ENCODE data around the gene TLNRD1.

TLNRD1 gene

GRCh38 chr15:81001152-81002008 lies 657 bp downstream of the TLNRD1 start:
- DNase-seq (ENCODE audit: low read depth in 2 of 2): peak in 1 of 2 donors; percentile 18

DNA sequence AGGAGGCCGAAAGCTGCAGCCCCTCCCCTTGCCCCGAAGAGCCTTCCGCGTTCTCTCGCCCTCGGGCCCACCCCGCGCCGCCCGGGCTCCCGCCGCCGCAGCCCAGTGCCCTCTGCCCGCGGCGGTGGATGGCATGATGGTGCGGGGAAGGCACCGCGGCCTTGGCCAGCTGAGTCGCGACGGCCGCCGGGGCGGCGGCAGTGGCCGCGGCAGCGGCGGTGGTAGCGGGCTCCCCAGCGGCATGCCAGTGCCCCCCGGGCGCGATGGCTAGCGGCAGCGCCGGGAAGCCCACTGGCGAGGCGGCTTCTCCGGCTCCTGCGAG lies 1.2 kb downstream of the TLNRD1 start:
- no peak for DNase-seq (ENCODE audit: low read depth in 2 of 2)

- no peak for DNase-seq (ENCODE audit: low read depth in 2 of 2)
These were observed 1.8 kb downstream of the TLNRD1 start for GRCh38 chr15:81002331-81003096.

DNA sequence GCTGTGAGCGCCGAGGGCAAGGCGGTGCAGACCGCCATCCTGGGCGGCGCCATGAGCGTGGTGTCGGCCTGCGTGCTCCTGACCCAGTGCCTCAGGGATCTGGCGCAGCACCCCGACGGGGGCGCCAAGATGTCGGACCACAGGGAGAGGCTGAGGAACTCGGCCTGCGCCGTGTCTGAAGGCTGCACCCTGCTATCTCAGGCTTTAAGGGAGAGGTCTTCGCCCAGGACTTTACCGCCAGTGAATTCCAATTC lies 2.3 kb downstream of the TLNRD1 start:
- DNase-seq (ENCODE audit: low read depth in 2 of 2): no peak

- DNase-seq (ENCODE audit: low read depth in 2 of 2): no peak
These were observed 5.4 kb downstream of the TLNRD1 start for GRCh38 chr15:81006124-81006523.

- DNase-seq (ENCODE audit: low read depth in 2 of 2): no peak
These were observed 6.8 kb downstream of the TLNRD1 start for GRCh38 chr15:81007428-81008064.

GRCh38 chr15:81008312-81008711 lies 7.6 kb downstream of the TLNRD1 start:
- no peak for DNase-seq (ENCODE audit: low read depth in 2 of 2)

DNA sequence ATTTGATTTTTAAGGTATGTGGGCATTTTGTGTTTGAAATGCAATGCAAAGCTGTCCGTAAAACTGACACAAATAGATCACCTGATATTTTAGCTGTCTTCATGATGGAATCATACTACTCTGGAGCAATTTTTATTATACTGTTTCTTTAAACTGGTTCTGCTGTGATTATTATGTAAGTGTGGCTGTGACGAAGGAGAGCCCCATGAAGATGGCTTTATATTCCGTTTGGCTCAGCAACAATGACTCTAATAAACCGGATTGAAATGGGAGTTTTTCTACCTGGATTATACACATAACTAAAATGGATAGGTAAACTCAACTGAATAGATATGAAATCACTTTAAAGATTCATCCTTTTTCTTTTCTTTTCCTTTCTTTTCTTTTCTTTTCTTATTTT lies 9.4 kb downstream of the TLNRD1 start:
- no peak for DNase-seq (ENCODE audit: low read depth in 2 of 2)

- DNase-seq (ENCODE audit: low read depth in 2 of 2): no peak
These were observed 10.9 kb downstream of the TLNRD1 start for GRCh38 chr15:81011593-81011992.

DNA sequence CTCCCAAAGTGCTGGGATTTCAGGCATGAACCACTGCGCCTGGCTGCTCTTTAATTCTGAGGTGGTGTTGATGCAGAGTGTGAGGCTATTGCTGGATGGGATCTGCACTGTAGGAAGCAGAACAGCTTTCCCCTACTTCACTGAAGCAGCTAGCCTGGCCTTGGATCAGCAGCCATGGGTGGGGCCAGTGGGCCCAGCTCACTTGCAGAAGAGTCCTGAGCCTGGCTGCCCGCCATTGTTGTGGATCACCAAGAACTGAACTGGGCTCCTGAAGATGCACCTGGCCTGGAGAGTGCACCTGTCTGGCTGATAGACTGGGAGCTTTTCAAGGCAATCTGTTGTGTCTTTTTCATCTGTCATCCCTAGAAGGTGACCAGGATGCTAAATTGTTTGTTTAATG lies 11.9 kb downstream of the TLNRD1 start:
- DNase-seq (ENCODE audit: low read depth in 2 of 2): no peak

DNA sequence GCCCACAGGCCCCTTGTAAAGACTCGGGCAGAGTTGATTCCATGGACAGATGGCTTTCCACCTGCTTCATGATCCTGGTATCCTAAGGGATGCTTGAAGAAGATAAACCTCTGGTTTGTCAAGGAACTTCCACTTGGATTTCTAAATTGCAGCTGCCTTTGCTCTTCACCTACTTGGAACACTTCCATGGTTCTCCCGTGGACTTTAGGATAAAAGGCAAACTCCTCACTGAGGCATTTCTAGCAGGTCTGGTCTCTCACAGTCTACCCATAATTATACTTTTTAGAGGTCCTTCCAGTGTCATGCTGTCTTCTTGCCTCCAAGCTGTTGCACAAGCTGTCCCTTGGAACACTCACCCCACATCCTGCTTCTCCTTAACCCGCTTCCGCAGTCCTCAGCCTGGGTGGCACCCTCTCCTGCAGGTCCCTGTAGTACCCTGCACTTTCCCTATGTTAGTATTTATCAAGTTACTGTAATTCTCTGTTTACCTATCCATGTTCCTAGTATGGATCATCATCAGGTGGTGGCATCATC lies 12.7 kb downstream of the TLNRD1 start:
- no peak for DNase-seq (ENCODE audit: low read depth in 2 of 2)

- no peak for DNase-seq (ENCODE audit: low read depth in 2 of 2)
These were observed 13.8 kb downstream of the TLNRD1 start for GRCh38 chr15:81014446-81015093.

- DNase-seq (ENCODE audit: low read depth in 2 of 2): no peak
These were observed 15.1 kb downstream of the TLNRD1 start for GRCh38 chr15:81015621-81016488.

GRCh38 chr15:81016489-81017068 lies 15.9 kb downstream of the TLNRD1 start:
- DNase-seq (ENCODE audit: low read depth in 2 of 2): no peak

DNA sequence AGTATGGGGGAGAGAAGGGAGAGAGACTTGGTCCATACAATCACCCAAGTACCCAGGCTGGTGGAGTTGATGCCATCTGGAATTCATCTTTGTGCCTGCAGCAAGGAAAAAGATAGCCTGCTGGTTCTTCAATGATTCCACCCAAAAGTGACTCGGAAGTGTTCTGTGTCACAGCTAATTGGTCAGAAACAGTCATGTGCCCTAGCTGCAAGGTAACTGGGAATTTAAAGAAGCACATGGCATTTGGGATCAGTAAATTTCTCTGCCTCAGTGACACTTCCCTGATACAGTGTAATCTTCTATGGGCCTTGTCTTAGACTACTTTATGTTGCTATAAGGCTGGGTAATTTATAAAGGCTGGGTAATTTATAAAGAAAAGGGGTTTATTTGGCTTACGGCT lies 17.5 kb downstream of the TLNRD1 start:
- DNase-seq (ENCODE audit: low read depth in 2 of 2): no peak

GRCh38 chr15:81021321-81021720 lies 20.6 kb downstream of the TLNRD1 start:
- DNase-seq (ENCODE audit: low read depth in 2 of 2): no peak

- no peak for DNase-seq (ENCODE audit: low read depth in 2 of 2)
These were observed 23.0 kb downstream of the TLNRD1 start for GRCh38 chr15:81023483-81024264.

GRCh38 chr15:81024265-81024872 lies 23.6 kb downstream of the TLNRD1 start:
- no peak for DNase-seq (ENCODE audit: low read depth in 2 of 2)

DNA sequence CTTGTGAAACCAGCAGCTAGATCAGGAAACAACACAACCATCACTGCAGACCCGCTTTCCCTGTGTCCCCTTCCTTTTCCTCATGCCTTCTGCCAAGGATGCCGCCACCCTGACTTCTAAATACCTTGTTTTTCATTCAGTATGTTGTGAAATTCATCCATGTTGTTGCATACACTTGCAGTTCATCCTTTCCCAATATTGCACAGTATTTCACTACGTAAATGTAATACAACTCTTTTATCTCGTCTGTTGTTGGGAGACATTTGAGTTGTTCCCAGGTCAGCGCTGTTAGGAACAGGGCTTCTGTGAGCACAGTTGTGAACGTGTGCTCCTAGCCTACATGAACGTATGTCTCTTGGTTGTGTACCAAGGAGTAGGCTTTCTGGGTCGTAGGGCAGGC lies 24.2 kb downstream of the TLNRD1 start:
- DNase-seq (ENCODE audit: low read depth in 2 of 2): no peak
